GM21717 (cell line): ENCODE results near the gene TMEM151A.
"Not testable (repeated sequence)": the region's sequence is repeated elsewhere in the genome, so short reads cannot be mapped to it uniquely, and the experiment has no call there.

ENCODE experiments used
- ATAC-seq: cut with Tn5 transposase; IDR thresholded peaks from one replicate; pipeline ENCODE4 v1.9.1; 2021; ENCODE audit warnings: mild to moderate bottlenecking, moderate library complexity; ENCODE audit not compliant: unreplicated experiment

The TMEM151A gene

GRCh38 chr11:66297610-66298009 is 5.9 kb downstream of the TMEM151A start:
- no peak for ATAC-seq

- no peak for ATAC-seq
These were observed 7.5 kb downstream of the TMEM151A start for GRCh38 chr11:66299186-66299585.

GRCh38 chr11:66302656-66303055 is 11.0 kb downstream of the TMEM151A start:
- no peak for ATAC-seq

GRCh38 chr11:66309475-66309874 is 17.8 kb downstream of the TMEM151A start:
- no peak for ATAC-seq

- ATAC-seq, result no peak
These were observed 18.6 kb downstream of the TMEM151A start for GRCh38 chr11:66310324-66310723.

GRCh38 chr11:66310803-66311440 is 19.2 kb downstream of the TMEM151A start:
- ATAC-seq, result not testable (repeated sequence)

- ATAC-seq, result no peak
These were observed 19.8 kb downstream of the TMEM151A start for GRCh38 chr11:66311470-66311964.

GRCh38 chr11:66311965-66312548 is 20.4 kb downstream of the TMEM151A start:
- peak; percentile 71 for ATAC-seq

GRCh38 chr11:66312549-66313320 is 21.0 kb downstream of the TMEM151A start:
- ATAC-seq, result peak; percentile 55

- no peak for ATAC-seq
These were observed 21.9 kb downstream of the TMEM151A start for GRCh38 chr11:66313321-66314185.

GRCh38 chr11:66314186-66314501 is 22.4 kb downstream of the TMEM151A start:
- no peak for ATAC-seq

- ATAC-seq, result no peak
These were observed 23.1 kb downstream of the TMEM151A start for GRCh38 chr11:66314561-66315497.

GRCh38 chr11:66315498-66315885 is 23.8 kb downstream of the TMEM151A start:
- ATAC-seq, result no peak

- no peak for ATAC-seq
These were observed 24.5 kb downstream of the TMEM151A start for GRCh38 chr11:66315921-66316811.

GRCh38 chr11:66316849-66317251 is 25.2 kb downstream of the TMEM151A start, which contains the start of gene CD248:
Gene CD248, minus strand, starts transcription at chr11:66317044. Its CDS starts 17 bp downstream, at chr11:66317027.
- ATAC-seq, result no peak

- no peak for ATAC-seq
These were observed 25.6 kb downstream of the TMEM151A start for GRCh38 chr11:66317322-66317722.

- no peak for ATAC-seq
These were observed 26.3 kb downstream of the TMEM151A start for GRCh38 chr11:66317723-66318599.

GRCh38 chr11:66318600-66318970 is 26.9 kb downstream of the TMEM151A start:
- ATAC-seq, result no peak
